Measurements from ENCODE around the gene C2orf42. TPM values are rescaled to one million over a fixed set of nuclear protein-coding genes. Genes with fewer than 3 reads are reported as not detected.
"Not testable (repeated sequence)": the region's sequence is repeated elsewhere in the genome, so short reads cannot be mapped to it uniquely, and the experiment has no call there.

The C2orf42 gene
- total RNA-seq (ENCODE audit: low replicate concordance), result 15.5 and 18.8 TPM in 2 replicates
- long read RNA-seq, transcript C2orf42-201 (10 exons, 2,581 nt), result major isoform, 17 of 37 reads
- long read RNA-seq, partial matches to known transcripts, result 7 of 37 reads
- long read RNA-seq, other reads (novel, unspliced or antisense), result 13 of 37 reads

- Mint-ChIP-seq H3K27ac (peak within 1 kb of the TSS; percentile 97), H3K9me3 (no peaks in the 10 kb centered on the region), H3K4me1 (ENCODE audit: unreplicated experiment) (peaks cover 15% of the 10 kb centered on the region), H3K4me3 (peak within 1 kb of the TSS; percentile 96), H3K36me3 (no peaks in the 10 kb centered on the region), H3K27me3 (no peaks in the 10 kb centered on the region)
- peak; percentile 43 for TF ChIP-seq CTCF (conservative IDR thresholded peaks at IDR 0.05)
- peak; percentile 94 for DNase-seq (ENCODE audit: extremely low spot score, unreplicated experiment)
Measured at GRCh38 chr2:70190418-70191243, at the start of gene C2orf42. TSS of gene C2orf42 (minus strand) at chr2:70191019. CDS start at chr2:70181985, 9,034 bp downstream.

DNA sequence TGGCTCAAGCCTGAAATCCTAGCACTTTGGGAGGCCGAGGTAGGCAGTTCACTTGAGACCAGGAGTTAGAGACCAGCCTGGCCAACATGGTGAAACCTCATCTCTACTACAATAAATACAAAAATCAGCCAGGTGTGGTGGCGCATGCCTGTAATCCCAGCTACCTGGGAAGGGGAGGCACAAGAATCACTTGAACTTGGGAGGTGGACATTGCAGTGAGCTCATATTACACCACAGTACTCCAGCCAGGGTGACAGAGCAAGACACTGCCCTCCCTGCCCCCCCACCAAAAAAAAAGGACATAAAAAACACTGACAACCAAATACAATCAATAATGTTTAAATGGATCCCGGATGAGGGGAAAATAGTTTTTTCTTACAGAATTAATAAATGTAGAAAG, 49.8 kb upstream of the C2orf42 start:
- Mint-ChIP-seq H3K9me3 (peaks cover 3% of the 10 kb centered on the region), H3K4me3 (no peak overlapping the region), H3K36me3 (peaks cover 35% of the 10 kb centered on the region), H3K27ac (no peak overlapping the region), H3K4me1 (ENCODE audit: unreplicated experiment) (peaks cover 22% of the 10 kb centered on the region), H3K27me3 (no peaks in the 10 kb centered on the region)
- DNase-seq (ENCODE audit: extremely low spot score, unreplicated experiment), result no peak
- no peak for TF ChIP-seq CTCF (conservative IDR thresholded peaks at IDR 0.05)

DNA sequence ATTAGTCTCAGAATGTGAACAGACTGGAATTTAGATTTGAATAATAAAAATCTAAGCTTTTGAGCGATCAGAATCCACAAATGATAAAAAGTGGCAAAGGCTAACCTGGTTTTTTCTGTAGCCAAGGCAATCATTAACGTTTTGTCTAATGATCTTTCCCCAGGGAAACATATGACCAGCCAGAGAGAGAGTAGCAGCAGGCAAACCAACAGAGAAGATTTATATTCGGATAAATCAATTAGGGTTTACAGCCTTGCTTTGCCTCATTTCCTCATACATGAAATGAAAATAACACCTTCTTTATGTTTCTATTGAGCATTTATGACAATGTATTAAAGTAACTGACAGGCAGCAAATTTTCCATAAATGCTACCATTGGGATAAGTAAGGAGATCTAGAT, 43.1 kb upstream of the C2orf42 start:
- peaks cover 3% of the 10 kb centered on the region for H3K4me1 Mint-ChIP-seq (ENCODE audit: unreplicated experiment)
- H3K36me3 Mint-ChIP-seq, result peaks cover 6% of the 10 kb centered on the region
- DNase-seq (ENCODE audit: extremely low spot score, unreplicated experiment), result no peak
- no peak overlapping the region for H3K27ac Mint-ChIP-seq
- TF ChIP-seq CTCF (conservative IDR thresholded peaks at IDR 0.05), result no peak
- no peaks in the 10 kb centered on the region for H3K27me3 Mint-ChIP-seq
- no peak overlapping the region for H3K4me3 Mint-ChIP-seq
- no peaks in the 10 kb centered on the region for H3K9me3 Mint-ChIP-seq

- Mint-ChIP-seq H3K36me3 (peaks cover 23% of the 10 kb centered on the region), H3K9me3 (no peaks in the 10 kb centered on the region), H3K4me1 (ENCODE audit: unreplicated experiment) (no peaks in the 10 kb centered on the region), H3K27me3 (no peaks in the 10 kb centered on the region), H3K27ac (no peak overlapping the region), H3K4me3 (no peak overlapping the region)
- DNase-seq (ENCODE audit: extremely low spot score, unreplicated experiment), result no peak
- TF ChIP-seq CTCF (conservative IDR thresholded peaks at IDR 0.05), result no peak
Measured at GRCh38 chr2:70226781-70227180, 36.0 kb upstream of the C2orf42 start.

- not testable (repeated sequence) for DNase-seq (ENCODE audit: extremely low spot score, unreplicated experiment); H3K4me1 Mint-ChIP-seq (ENCODE audit: unreplicated experiment); H3K4me3 Mint-ChIP-seq; H3K27ac Mint-ChIP-seq; H3K9me3 Mint-ChIP-seq; H3K27me3 Mint-ChIP-seq
- peaks cover 39% of the 10 kb centered on the region for H3K36me3 Mint-ChIP-seq
Measured at GRCh38 chr2:70223305-70223704, 32.5 kb upstream of the C2orf42 start.

- peaks cover 3% of the 10 kb centered on the region for H3K4me1 Mint-ChIP-seq (ENCODE audit: unreplicated experiment)
Measured at GRCh38 chr2:70214953-70215549, 24.2 kb upstream of the C2orf42 start.

More at GRCh38 chr2:70214953-70215549, 24.2 kb upstream of the C2orf42 start:
- H3K27ac Mint-ChIP-seq, result no peak overlapping the region
- TF ChIP-seq CTCF (conservative IDR thresholded peaks at IDR 0.05), result no peak
- DNase-seq (ENCODE audit: extremely low spot score, unreplicated experiment), result no peak
- H3K36me3 Mint-ChIP-seq, result peaks cover 40% of the 10 kb centered on the region
- H3K4me3 Mint-ChIP-seq, result no peak overlapping the region
- no peaks in the 10 kb centered on the region for H3K27me3 Mint-ChIP-seq
- no peaks in the 10 kb centered on the region for H3K9me3 Mint-ChIP-seq

Data from type B pancreatic cell (in vitro differentiated cells).